Measurements from ENCODE around the gene SYNGR3.

SYNGR3 gene

DNA sequence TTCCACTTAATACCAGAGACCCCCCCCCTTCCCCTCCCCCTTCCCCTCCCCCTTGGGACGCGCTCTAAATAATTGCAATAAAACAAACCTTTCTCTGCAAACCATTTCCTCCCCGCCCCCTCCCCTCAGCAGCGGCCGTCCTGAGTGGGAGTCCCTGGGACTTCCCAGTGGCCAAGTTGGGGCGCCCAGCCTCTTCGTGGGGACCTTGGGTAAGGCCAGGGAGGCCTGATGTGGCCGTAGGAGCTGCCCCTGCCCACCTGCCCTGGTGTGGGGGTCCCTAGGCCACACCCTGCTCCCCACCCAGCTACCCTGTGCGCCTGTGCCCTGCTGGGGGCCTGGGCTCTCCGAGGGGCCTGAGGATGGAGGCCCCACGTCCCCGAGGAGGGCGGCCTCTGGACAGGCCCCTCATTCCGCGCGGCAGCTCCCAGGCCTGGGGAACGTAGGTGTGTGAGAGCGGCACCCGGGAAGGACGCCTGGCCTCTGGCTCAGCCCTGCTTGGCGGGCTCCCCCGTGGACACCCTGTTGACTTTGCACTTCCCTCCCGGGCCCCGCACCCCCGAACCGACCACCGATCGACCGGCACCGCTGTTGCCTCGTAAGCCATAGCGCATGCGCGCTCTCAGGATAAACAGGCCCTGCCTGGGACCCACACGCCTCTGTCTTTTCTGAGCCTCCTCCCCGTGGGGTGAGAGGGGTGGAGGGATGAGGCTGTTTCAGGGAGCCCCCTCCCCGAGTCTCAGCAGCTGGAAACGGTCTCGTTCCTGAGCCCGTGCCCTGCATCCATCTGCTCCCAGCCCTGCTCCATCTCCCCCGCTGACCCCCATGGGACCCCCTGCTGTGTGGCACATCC is 48.8 kb downstream of the SYNGR3 start:
- TF ChIP-seq, protein P1, sequence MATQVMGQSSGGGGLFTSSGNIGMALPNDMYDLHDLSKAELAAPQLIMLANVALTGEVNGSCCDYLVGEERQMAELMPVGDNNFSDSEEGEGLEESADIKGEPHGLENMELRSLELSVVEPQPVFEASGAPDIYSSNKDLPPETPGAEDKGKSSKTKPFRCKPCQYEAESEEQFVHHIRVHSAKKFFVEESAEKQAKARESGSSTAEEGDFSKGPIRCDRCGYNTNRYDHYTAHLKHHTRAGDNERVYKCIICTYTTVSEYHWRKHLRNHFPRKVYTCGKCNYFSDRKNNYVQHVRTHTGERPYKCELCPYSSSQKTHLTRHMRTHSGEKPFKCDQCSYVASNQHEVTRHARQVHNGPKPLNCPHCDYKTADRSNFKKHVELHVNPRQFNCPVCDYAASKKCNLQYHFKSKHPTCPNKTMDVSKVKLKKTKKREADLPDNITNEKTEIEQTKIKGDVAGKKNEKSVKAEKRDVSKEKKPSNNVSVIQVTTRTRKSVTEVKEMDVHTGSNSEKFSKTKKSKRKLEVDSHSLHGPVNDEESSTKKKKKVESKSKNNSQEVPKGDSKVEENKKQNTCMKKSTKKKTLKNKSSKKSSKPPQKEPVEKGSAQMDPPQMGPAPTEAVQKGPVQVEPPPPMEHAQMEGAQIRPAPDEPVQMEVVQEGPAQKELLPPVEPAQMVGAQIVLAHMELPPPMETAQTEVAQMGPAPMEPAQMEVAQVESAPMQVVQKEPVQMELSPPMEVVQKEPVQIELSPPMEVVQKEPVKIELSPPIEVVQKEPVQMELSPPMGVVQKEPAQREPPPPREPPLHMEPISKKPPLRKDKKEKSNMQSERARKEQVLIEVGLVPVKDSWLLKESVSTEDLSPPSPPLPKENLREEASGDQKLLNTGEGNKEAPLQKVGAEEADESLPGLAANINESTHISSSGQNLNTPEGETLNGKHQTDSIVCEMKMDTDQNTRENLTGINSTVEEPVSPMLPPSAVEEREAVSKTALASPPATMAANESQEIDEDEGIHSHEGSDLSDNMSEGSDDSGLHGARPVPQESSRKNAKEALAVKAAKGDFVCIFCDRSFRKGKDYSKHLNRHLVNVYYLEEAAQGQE (IDR thresholded peaks at IDR 0.05; ENCODE audit: insufficient read depth in 1 of 2, low read depth in 2 of 2, low read length in 2 of 2) = no peak
- TF ChIP-seq POLR2AphosphoS5 (IDR thresholded peaks at IDR 0.05; ENCODE audit: low read depth, low read length) = 0 out of 2 replicates have a peak, but pooled peaks have one; percentile 9

DNA sequence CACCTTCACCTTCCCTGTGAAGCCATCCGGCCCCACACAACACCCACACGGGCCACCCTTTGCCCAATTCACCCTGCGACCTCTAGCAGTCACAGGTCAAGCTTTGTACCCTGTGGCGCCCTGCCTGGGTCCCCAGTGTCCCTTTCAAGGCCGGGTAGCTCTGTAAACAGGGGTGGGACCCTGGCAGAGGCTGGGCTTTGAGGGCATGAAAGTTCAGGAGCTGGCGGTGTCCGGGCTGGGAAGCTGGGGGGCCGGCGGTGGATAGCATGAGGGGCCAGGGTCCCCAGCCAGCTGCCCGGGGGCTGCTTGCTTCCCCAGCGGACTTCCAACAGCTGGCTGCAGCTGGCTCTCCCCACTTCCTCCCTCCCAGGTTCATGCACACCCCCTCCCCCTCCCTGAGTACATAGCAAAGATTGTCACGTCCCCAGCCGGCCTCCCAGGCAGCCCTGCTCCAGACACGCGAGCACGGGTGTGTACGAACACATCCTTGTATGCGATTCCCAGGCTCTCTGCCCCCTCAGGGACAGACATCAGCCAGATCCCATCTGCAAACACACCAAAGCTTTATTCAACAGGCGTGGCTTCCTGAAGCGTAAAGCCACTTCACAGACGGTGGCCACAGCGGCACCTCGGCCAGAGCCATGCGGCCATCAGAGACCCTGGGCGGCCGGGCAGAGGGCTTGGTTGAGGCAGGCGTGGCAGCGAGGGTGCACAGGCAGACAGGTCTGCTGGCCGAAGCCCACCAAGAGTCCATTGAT is 49.7 kb downstream of the SYNGR3 start:
- TF ChIP-seq POLR2AphosphoS5 (IDR thresholded peaks at IDR 0.05; ENCODE audit: low read depth, low read length) (peak; percentile 26), FOXP2 (optimal IDR thresholded peaks at IDR 0.05; ENCODE audit: borderline replicate concordance, extremely low read depth, extremely low read length, insufficient read depth) (peak; percentile 53), SIN3A (IDR thresholded peaks at IDR 0.05; ENCODE audit: borderline replicate concordance, insufficient read depth, low read length) (no peak)

DNA sequence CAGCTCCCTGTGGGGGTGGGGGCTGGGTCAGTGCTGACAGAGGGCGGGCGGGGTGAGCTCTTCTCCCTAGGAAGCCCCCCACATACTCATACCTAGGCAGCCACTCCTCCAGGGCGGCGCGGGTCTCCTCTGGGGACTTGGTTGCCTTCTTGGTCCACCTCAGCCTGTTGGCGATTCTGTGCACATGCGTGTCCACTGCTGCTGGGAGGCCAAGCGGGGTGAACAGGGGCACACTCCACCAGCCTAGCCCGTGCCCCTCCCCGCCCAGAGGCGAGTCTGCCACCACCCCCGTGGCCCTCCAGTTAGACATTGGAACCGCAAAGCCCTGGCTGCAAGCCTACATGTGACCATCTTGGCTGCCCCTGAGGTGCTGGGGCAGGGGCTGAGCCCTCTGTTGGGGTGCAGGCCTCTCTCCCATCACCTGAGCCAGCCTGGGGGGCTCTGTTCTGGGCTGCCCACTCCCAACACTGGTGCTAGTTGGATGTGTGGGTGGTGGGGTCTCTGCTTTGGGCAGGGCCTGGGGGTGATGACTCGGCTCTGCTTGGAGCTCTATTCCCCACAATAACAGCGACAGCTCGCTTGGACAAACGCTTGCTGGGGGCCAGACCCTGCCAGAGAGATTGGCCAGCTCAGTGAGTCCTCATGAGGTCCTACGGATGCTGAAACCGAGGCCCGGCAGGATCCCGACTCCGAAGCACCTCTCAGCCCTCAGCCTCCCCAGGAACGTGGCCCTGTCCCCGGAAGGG is 50.4 kb downstream of the SYNGR3 start:
- TF ChIP-seq POLR2AphosphoS5 (IDR thresholded peaks at IDR 0.05; ENCODE audit: low read depth, low read length) (no peak), TAF1 (IDR thresholded peaks at IDR 0.05; ENCODE audit: borderline replicate concordance, insufficient read depth, low read length) (no peak), FOXP2 (optimal IDR thresholded peaks at IDR 0.05; ENCODE audit: borderline replicate concordance, extremely low read depth, extremely low read length, insufficient read depth) (no peak), SIN3A (IDR thresholded peaks at IDR 0.05; ENCODE audit: borderline replicate concordance, insufficient read depth, low read length) (no peak)
- TF ChIP-seq, protein P1 (IDR thresholded peaks at IDR 0.05; ENCODE audit: insufficient read depth in 1 of 2, low read depth in 2 of 2, low read length in 2 of 2) = no peak

DNA sequence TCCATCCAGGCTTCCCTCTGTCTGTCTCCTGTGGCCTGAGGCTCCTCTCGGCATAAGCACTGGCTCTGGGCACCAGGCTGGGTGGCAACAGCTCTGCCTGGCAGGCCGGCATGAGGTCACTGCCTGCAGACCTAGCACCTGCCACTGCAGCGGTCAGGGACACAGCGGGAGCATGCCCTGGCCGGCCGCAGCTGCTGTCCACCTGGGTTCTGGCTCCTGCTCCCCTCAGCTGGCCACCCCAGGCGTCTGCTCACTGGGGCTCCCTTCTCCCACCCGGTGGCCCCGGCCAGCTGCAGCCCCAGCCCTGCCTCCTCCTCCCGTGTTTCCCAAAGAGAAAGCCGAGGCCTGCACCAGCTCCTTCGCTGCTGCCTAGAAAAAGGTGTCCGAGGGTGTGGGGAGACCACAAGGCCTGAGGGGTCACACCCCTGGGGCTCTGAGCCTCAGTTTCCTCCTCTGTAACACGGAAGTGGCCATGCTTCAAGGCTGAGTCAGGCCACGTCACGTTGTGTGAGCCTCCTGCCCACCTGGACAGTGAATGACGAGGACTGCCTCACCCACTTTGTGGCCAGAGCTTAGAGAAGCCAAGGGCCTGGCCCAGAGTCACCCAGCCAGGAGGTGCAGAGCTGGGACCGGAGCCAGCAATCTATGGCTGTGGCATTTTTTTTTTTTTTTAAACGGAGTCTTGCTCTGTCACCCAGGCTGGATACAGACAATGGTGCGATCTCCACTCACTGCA is 51.2 kb downstream of the SYNGR3 start:
- no peak for TF ChIP-seq FOXP2 (optimal IDR thresholded peaks at IDR 0.05; ENCODE audit: borderline replicate concordance, extremely low read depth, extremely low read length, insufficient read depth)
- no peak for TF ChIP-seq POLR2AphosphoS5 (IDR thresholded peaks at IDR 0.05; ENCODE audit: low read depth, low read length)
- no peak for TF ChIP-seq TAF1 (IDR thresholded peaks at IDR 0.05; ENCODE audit: borderline replicate concordance, insufficient read depth, low read length)
- TF ChIP-seq, protein P1 (IDR thresholded peaks at IDR 0.05; ENCODE audit: insufficient read depth in 1 of 2, low read depth in 2 of 2, low read length in 2 of 2) = no peak
- TF ChIP-seq SIN3A (IDR thresholded peaks at IDR 0.05; ENCODE audit: borderline replicate concordance, insufficient read depth, low read length) = no peak

All from PFSK-1 (cell line).